Neuronal stem cell (in vitro differentiated cells): Measurements from ENCODE around the gene PHF1.

Experiments
- DNase-seq: peaks from one replicate; pipeline ENCODE4 v3.0.0-alpha.2; 2013; ENCODE audit warnings: low spot score
- H2AFZ ChIP-seq: one replicate; pipeline ENCODE4 v1.6.1; 2013; ENCODE audit warnings: mild to moderate bottlenecking, low read length, inconsistent platforms
- H2AK5ac ChIP-seq: 2 replicates; pipeline ENCODE4 v1.6.1; 2013; ENCODE audit warnings: low read depth, mild to moderate bottlenecking, inconsistent platforms, low read length, moderate library complexity, mixed read lengths
- H2BK120ac ChIP-seq: 2 replicates; pipeline ENCODE4 v1.6.1; 2013; ENCODE audit warnings: low read depth, mild to moderate bottlenecking, inconsistent platforms, low read length, moderate library complexity, mixed read lengths
- H2BK12ac ChIP-seq: one replicate; pipeline ENCODE4 v1.6.1; 2013; ENCODE audit warnings: low read length, inconsistent platforms
- H2BK15ac ChIP-seq: 2 replicates; pipeline ENCODE4 v1.6.1; 2013; ENCODE audit warnings: mild to moderate bottlenecking, low read length, inconsistent platforms, mixed read lengths
- H2BK5ac ChIP-seq: one replicate; pipeline ENCODE4 v1.6.1; 2013; ENCODE audit warnings: inconsistent platforms, mild to moderate bottlenecking, low read length, moderate library complexity
- H3K14ac ChIP-seq: one replicate; pipeline ENCODE4 v1.6.1; 2013; ENCODE audit warnings: low read length, inconsistent platforms
- H3K18ac ChIP-seq: 2 replicates; pipeline ENCODE4 v1.6.1; 2013; ENCODE audit warnings: low read length, inconsistent platforms
- H3K23ac ChIP-seq: 2 replicates; pipeline ENCODE4 v1.6.1; 2013; ENCODE audit warnings: low read depth, mild to moderate bottlenecking, mixed read lengths, low read length, inconsistent platforms; ENCODE audit not compliant: poor library complexity
- H3K27ac ChIP-seq: replicated peaks from 3 replicates; pipeline ENCODE4 v1.5.1; 2013; ENCODE audit warnings: low read length, inconsistent platforms
- H3K27me3 ChIP-seq, 3 experiments: 2 replicates each; pipeline ENCODE4 v1.6.1; 2013; ENCODE audit warnings: low read length in 3 of 3, mild to moderate bottlenecking in 2 of 3, inconsistent platforms in 1 of 3, low read depth in 1 of 3, mixed read lengths in 1 of 3, moderate library complexity in 1 of 3; ENCODE audit not compliant: control insufficient read depth in 3 of 3, insufficient read depth in 3 of 3
- H3K36me3 ChIP-seq, 2 donors: replicated peaks in 1 of 2; 2 replicates each; pipeline ENCODE4 v1.6.1; 2013; ENCODE audit warnings: low read length in 2 of 2; ENCODE audit not compliant: control insufficient read depth in 2 of 2, insufficient read depth in 2 of 2
- H3K4ac ChIP-seq: 2 replicates; pipeline ENCODE4 v1.6.1; 2013; ENCODE audit warnings: inconsistent platforms, mild to moderate bottlenecking, low read length, moderate library complexity
- H3K4me1 ChIP-seq, 2 donors: 1 replicate in 1 of 2; 2 replicates in 1 of 2; pipeline ENCODE4 v1.6.1; 2013; ENCODE audit warnings: low read length in 2 of 2, low read depth in 1 of 2; ENCODE audit not compliant: control insufficient read depth in 2 of 2, insufficient read depth in 1 of 2
- H3K4me2 ChIP-seq: one replicate; pipeline ENCODE4 v1.6.1; 2013; ENCODE audit warnings: mild to moderate bottlenecking, low read length, inconsistent platforms; ENCODE audit not compliant: insufficient read depth, poor library complexity, severe bottlenecking
- H3K4me3 ChIP-seq, 2 donors: 2 replicates each; pipeline ENCODE4 v1.5.1; 2013; ENCODE audit warnings: low read length in 2 of 2, mild to moderate bottlenecking in 2 of 2, inconsistent platforms in 1 of 2, moderate library complexity in 1 of 2
- H3K79me1 ChIP-seq: one replicate; pipeline ENCODE4 v1.6.1; 2013; ENCODE audit warnings: low read depth, mild to moderate bottlenecking, inconsistent platforms, low read length, moderate library complexity
- H3K9ac ChIP-seq: one replicate; pipeline ENCODE4 v1.6.1; 2013; ENCODE audit warnings: mild to moderate bottlenecking, low read depth, low read length, inconsistent platforms; ENCODE audit not compliant: poor library complexity
- H3K9me3 ChIP-seq, 2 donors: replicated peaks in 1 of 2; 2 replicates each; pipeline versions ENCODE3 to v1.6.1; 2013; ENCODE audit warnings: low read length in 2 of 2, mild to moderate bottlenecking in 2 of 2, inconsistent platforms in 1 of 2, low read depth in 1 of 2, mixed read lengths in 1 of 2, moderate library complexity in 1 of 2; ENCODE audit not compliant: control insufficient read depth in 2 of 2, insufficient read depth in 1 of 2
- H4K8ac ChIP-seq: one replicate; pipeline ENCODE4 v1.6.1; 2013; ENCODE audit warnings: low read depth, mild to moderate bottlenecking, inconsistent platforms, low read length, moderate library complexity
- H4K91ac ChIP-seq: one replicate; pipeline ENCODE4 v1.6.1; 2013; ENCODE audit warnings: low read length, low read depth, mild to moderate bottlenecking, inconsistent platforms; ENCODE audit not compliant: poor library complexity
- WGBS, 2 donors: extraction: QIAGEN DNeasy Blood & Tissue Kit; methylation state at CpG; one replicate each; pipeline ENCODE4 v1.1.7; 2013; ENCODE audit warnings: missing lambda C conversion rate in 2 of 2, mixed read lengths in 1 of 2; ENCODE audit not compliant: insufficient read length in 2 of 2, insufficient replicate concordance in 1 of 2; ENCODE audit errors: extremely low coverage in 2 of 2; 5-methylcytosine and 5-hydroxymethylcytosine counted together

Gene PHF1

GRCh38 chr6:33421344-33421643 is 10.5 kb downstream of the PHF1 start:
- no peak for DNase-seq
- Histone ChIP-seq H3K79me1 (peaks cover 3% of the 10 kb centered on the region), H4K91ac (no peak overlapping the region), H3K14ac (no peak overlapping the region), H2AK5ac (no peak overlapping the region), H3K23ac (no peak overlapping the region), H4K8ac (no peak overlapping the region), H3K27me3 (no peaks in the 10 kb centered on the region), H3K9me3 (no peaks in the 10 kb centered on the region), H2BK12ac (no peak overlapping the region), H2BK120ac (no peak overlapping the region), H3K4me2 (peak overlapping the region; percentile 49), H3K18ac (no peak overlapping the region), H3K4me1 (peaks cover 27 to 40% of the 10 kb centered on the region in 2 donors), H3K4me3 (peak overlapping the region in 1 of 2 donors; percentile 80), H3K9ac (no peak overlapping the region), H3K36me3 (peaks cover 20 to 38% of the 10 kb centered on the region in 2 donors), H3K27ac (no peak overlapping the region), H2AFZ (no peak overlapping the region), H3K4ac (no peak overlapping the region), H2BK15ac (no peak overlapping the region), H2BK5ac (no peak overlapping the region)
- WGBS, 2 donors: no CpG with 5 or more reads among the region's 2 CpGs

- Histone ChIP-seq H2BK12ac (no peak overlapping the region), H2BK15ac (no peak overlapping the region), H3K4ac (no peak overlapping the region), H3K9me3 (no peaks in the 10 kb centered on the region), H3K4me3 (no peak overlapping the region), H3K9ac (no peak overlapping the region), H3K14ac (no peak overlapping the region), H3K4me1 (peaks cover 31 to 45% of the 10 kb centered on the region in 2 donors), H2AFZ (no peak overlapping the region), H2BK5ac (no peak overlapping the region), H2AK5ac (no peak overlapping the region), H3K18ac (no peak overlapping the region), H3K27ac (no peak overlapping the region), H3K23ac (no peak overlapping the region), H3K79me1 (peaks cover 12% of the 10 kb centered on the region), H4K91ac (no peak overlapping the region), H3K27me3 (no peaks in the 10 kb centered on the region), H4K8ac (no peak overlapping the region), H3K36me3 (peaks cover 16 to 29% of the 10 kb centered on the region in 2 donors), H3K4me2 (no peak overlapping the region), H2BK120ac (no peak overlapping the region)
- WGBS, 2 donors: no CpG with 5 or more reads among the region's 2 CpGs
- DNase-seq: no peak
These were observed 13.0 kb downstream of the PHF1 start for GRCh38 chr6:33423777-33424176.

- Histone ChIP-seq H3K79me1 (peaks cover 12% of the 10 kb centered on the region), H3K9ac (peak overlapping the region; percentile 71), H3K23ac (no peak overlapping the region), H2BK120ac (no peak overlapping the region), H3K14ac (no peak overlapping the region), H3K36me3 (peaks cover 17 to 29% of the 10 kb centered on the region in 2 donors), H4K91ac (no peak overlapping the region), H3K4ac (no peak overlapping the region), H3K4me3 (peak overlapping the region; percentile 59 to 73), H3K4me2 (peak overlapping the region; percentile 67), H4K8ac (peak overlapping the region; percentile 19), H2BK12ac (no peak overlapping the region), H2AK5ac (no peak overlapping the region), H3K27ac (peak overlapping the region; percentile 85), H3K18ac (peak overlapping the region; percentile 15), H3K9me3 (no peaks in the 10 kb centered on the region), H2BK5ac (peak overlapping the region; percentile 46), H2AFZ (peak overlapping the region; percentile 81), H3K4me1 (peaks cover 33 to 48% of the 10 kb centered on the region in 2 donors), H3K27me3 (no peaks in the 10 kb centered on the region), H2BK15ac (no peak overlapping the region)
- no peak for DNase-seq
- WGBS, 2 donors: no CpG with 5 or more reads among the region's 12 CpGs
These were observed 14.2 kb downstream of the PHF1 start for GRCh38 chr6:33424855-33425667.

- no peak overlapping the region for H2BK12ac ChIP-seq
- no CpG with 5 or more reads among the region's 43 CpGs for WGBS, 2 donors
- H4K8ac ChIP-seq: no peak overlapping the region
- peak overlapping the region; percentile 81 for H2AFZ ChIP-seq
- no peak overlapping the region for H3K4ac ChIP-seq
- H3K23ac ChIP-seq: peak overlapping the region; percentile 57
- H3K4me1 ChIP-seq: peaks cover 41 to 54% of the 10 kb centered on the region in 2 donors
- no peaks in the 10 kb centered on the region for H3K27me3 ChIP-seq
- peak overlapping the region; percentile 59 to 84 for H3K4me3 ChIP-seq
- H2BK5ac ChIP-seq: peak overlapping the region; percentile 60
- no peak overlapping the region for H2BK120ac ChIP-seq
- peaks cover 17 to 29% of the 10 kb centered on the region in 2 donors for H3K36me3 ChIP-seq
- peak overlapping the region; percentile 85 for H3K27ac ChIP-seq
- no peak overlapping the region for H4K91ac ChIP-seq
- H2BK15ac ChIP-seq: no peak overlapping the region
- H3K14ac ChIP-seq: no peak overlapping the region
- no peak overlapping the region for H2AK5ac ChIP-seq
- peak overlapping the region; percentile 67 for H3K4me2 ChIP-seq
- H3K9ac ChIP-seq: peak overlapping the region; percentile 91
- DNase-seq: peak; percentile 74
- no peaks in the 10 kb centered on the region for H3K9me3 ChIP-seq
- H3K18ac ChIP-seq: peak overlapping the region; percentile 92
- peaks cover 12% of the 10 kb centered on the region for H3K79me1 ChIP-seq
These were observed 15.1 kb downstream of the PHF1 start for GRCh38 chr6:33425668-33426577.
